ENCODE data around the gene SLFN13.
A peak's percentile ranks its signal among the peaks of the same experiment; 100 is the strongest.

The SLFN13 gene

DNA sequence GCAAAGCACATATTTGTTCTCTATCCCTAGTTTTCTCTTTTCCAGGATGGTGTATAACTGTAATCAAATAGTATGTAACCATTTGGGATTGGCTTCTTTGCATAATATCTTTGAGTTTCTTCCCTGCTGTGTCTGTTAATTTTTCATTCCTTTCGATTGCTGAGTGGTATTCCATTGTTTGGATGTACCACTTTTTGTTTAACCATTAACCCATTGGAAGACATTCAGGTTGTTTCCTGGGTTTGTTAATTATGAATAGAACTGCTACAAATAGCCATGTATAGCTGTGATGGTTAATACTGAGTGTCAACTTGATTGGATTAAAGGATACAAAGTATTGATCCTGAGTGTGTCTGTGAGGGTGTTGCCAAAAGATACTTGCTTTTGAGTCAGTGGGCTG is 4.6 kb upstream of the SLFN13 start:
- no peak for ATAC-seq
- TF ChIP-seq ZNF8 (CRISPR knock-in tag; IDR thresholded peaks at IDR 0.05) (no peak), PPARA (CRISPR knock-in tag; IDR thresholded peaks at IDR 0.05; ENCODE audit: borderline replicate concordance) (no peak), RARB (CRISPR knock-in tag; IDR thresholded peaks at IDR 0.05) (no peak), OSR1 (CRISPR knock-in tag; IDR thresholded peaks at IDR 0.05) (no peak), ZFP3 (CRISPR knock-in tag; IDR thresholded peaks at IDR 0.05) (no peak), ESRRG (CRISPR knock-in tag; IDR thresholded peaks at IDR 0.05) (no peak), ZNF70 (CRISPR knock-in tag; IDR thresholded peaks at IDR 0.05) (no peak), CSDC2 (CRISPR knock-in tag; IDR thresholded peaks at IDR 0.05) (no peak), BACH2 (CRISPR knock-in tag; IDR thresholded peaks at IDR 0.05; ENCODE audit: borderline replicate concordance) (no peak), ZC3H10 (CRISPR knock-in tag; IDR thresholded peaks at IDR 0.05) (no peak), GLIS3 (CRISPR knock-in tag; IDR thresholded peaks at IDR 0.05) (no peak)
- TF ChIP-seq, protein P1, sequence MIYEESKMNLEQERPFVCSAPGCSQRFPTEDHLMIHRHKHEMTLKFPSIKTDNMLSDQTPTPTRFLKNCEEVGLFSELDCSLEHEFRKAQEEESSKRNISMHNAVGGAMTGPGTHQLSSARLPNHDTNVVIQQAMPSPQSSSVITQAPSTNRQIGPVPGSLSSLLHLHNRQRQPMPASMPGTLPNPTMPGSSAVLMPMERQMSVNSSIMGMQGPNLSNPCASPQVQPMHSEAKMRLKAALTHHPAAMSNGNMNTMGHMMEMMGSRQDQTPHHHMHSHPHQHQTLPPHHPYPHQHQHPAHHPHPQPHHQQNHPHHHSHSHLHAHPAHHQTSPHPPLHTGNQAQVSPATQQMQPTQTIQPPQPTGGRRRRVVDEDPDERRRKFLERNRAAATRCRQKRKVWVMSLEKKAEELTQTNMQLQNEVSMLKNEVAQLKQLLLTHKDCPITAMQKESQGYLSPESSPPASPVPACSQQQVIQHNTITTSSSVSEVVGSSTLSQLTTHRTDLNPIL (CRISPR knock-in tag; IDR thresholded peaks at IDR 0.05; ENCODE audit: low read depth) = no peak
- TF ChIP-seq, protein P2, sequence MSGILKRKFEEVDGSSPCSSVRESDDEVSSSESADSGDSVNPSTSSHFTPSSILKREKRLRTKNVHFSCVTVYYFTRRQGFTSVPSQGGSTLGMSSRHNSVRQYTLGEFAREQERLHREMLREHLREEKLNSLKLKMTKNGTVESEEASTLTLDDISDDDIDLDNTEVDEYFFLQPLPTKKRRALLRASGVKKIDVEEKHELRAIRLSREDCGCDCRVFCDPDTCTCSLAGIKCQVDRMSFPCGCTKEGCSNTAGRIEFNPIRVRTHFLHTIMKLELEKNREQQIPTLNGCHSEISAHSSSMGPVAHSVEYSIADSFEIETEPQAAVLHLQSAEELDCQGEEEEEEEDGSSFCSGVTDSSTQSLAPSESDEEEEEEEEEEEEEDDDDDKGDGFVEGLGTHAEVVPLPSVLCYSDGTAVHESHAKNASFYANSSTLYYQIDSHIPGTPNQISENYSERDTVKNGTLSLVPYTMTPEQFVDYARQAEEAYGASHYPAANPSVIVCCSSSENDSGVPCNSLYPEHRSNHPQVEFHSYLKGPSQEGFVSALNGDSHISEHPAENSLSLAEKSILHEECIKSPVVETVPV (CRISPR knock-in tag; IDR thresholded peaks at IDR 0.05) = no peak
- TF ChIP-seq, protein P3, sequence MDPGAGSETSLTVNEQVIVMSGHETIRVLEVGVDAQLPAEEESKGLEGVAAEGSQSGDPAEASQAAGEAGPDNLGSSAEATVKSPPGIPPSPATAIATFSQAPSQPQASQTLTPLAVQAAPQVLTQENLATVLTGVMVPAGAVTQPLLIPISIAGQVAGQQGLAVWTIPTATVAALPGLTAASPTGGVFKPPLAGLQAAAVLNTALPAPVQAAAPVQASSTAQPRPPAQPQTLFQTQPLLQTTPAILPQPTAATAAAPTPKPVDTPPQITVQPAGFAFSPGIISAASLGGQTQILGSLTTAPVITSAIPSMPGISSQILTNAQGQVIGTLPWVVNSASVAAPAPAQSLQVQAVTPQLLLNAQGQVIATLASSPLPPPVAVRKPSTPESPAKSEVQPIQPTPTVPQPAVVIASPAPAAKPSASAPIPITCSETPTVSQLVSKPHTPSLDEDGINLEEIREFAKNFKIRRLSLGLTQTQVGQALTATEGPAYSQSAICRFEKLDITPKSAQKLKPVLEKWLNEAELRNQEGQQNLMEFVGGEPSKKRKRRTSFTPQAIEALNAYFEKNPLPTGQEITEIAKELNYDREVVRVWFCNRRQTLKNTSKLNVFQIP (CRISPR knock-in tag; IDR thresholded peaks at IDR 0.05; ENCODE audit: borderline replicate concordance, low read depth) = no peak
- TF ChIP-seq, protein P4, sequence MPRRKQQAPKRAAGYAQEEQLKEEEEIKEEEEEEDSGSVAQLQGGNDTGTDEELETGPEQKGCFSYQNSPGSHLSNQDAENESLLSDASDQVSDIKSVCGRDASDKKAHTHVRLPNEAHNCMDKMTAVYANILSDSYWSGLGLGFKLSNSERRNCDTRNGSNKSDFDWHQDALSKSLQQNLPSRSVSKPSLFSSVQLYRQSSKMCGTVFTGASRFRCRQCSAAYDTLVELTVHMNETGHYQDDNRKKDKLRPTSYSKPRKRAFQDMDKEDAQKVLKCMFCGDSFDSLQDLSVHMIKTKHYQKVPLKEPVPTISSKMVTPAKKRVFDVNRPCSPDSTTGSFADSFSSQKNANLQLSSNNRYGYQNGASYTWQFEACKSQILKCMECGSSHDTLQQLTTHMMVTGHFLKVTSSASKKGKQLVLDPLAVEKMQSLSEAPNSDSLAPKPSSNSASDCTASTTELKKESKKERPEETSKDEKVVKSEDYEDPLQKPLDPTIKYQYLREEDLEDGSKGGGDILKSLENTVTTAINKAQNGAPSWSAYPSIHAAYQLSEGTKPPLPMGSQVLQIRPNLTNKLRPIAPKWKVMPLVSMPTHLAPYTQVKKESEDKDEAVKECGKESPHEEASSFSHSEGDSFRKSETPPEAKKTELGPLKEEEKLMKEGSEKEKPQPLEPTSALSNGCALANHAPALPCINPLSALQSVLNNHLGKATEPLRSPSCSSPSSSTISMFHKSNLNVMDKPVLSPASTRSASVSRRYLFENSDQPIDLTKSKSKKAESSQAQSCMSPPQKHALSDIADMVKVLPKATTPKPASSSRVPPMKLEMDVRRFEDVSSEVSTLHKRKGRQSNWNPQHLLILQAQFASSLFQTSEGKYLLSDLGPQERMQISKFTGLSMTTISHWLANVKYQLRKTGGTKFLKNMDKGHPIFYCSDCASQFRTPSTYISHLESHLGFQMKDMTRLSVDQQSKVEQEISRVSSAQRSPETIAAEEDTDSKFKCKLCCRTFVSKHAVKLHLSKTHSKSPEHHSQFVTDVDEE (CRISPR knock-in tag; IDR thresholded peaks at IDR 0.05) = no peak
- TF ChIP-seq, protein P5, sequence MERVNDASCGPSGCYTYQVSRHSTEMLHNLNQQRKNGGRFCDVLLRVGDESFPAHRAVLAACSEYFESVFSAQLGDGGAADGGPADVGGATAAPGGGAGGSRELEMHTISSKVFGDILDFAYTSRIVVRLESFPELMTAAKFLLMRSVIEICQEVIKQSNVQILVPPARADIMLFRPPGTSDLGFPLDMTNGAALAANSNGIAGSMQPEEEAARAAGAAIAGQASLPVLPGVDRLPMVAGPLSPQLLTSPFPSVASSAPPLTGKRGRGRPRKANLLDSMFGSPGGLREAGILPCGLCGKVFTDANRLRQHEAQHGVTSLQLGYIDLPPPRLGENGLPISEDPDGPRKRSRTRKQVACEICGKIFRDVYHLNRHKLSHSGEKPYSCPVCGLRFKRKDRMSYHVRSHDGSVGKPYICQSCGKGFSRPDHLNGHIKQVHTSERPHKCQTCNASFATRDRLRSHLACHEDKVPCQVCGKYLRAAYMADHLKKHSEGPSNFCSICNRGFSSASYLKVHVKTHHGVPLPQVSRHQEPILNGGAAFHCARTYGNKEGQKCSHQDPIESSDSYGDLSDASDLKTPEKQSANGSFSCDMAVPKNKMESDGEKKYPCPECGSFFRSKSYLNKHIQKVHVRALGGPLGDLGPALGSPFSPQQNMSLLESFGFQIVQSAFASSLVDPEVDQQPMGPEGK (CRISPR knock-in tag; IDR thresholded peaks at IDR 0.05; ENCODE audit: borderline replicate concordance) = no peak

DNA sequence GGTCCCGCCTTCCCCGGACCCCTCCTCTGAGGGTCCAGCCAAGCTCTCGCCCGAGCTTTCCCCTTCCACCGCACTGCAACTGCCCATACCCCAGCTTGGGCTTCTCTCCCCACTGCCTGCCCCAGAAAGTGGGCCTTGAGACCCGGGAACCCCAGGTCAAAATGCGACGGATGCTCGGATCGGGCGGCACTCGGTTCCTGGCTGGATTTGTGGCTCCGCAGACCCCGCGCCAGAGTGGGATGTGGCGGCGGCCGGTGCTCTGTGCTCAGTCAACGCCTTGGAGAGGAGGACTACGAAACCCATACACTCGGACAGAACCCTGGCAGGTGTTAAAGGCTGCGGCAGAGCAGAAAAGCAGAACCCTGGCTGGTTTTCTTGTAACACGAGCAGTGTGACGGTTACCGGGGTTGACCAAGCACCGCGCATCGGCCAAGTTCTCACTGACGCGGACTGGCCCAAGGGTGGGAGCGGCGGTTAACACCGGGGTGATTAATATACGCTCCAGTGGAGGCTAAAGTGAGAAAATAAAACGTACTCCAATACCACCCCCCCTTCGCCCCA is 885 bp upstream of the SLFN13 start:
- peak; percentile 55 for ATAC-seq
- TF ChIP-seq SNAI2 (CRISPR knock-in tag; IDR thresholded peaks at IDR 0.05) = no peak
- no peak for TF ChIP-seq ZNF565 (CRISPR knock-in tag; conservative IDR thresholded peaks at IDR 0.05; ENCODE audit: low read depth)
- no peak for TF ChIP-seq TCF4 (CRISPR knock-in tag; IDR thresholded peaks at IDR 0.05; ENCODE audit: borderline replicate concordance)
- TF ChIP-seq ZFP3 (CRISPR knock-in tag; IDR thresholded peaks at IDR 0.05) = no peak
- TF ChIP-seq, protein P2 (CRISPR knock-in tag; IDR thresholded peaks at IDR 0.05) = no peak
- TF ChIP-seq ZNF70 (CRISPR knock-in tag; IDR thresholded peaks at IDR 0.05) = no peak
- TF ChIP-seq CSDC2 (CRISPR knock-in tag; IDR thresholded peaks at IDR 0.05) = no peak
- TF ChIP-seq, protein P4 (CRISPR knock-in tag; IDR thresholded peaks at IDR 0.05) = no peak
- TF ChIP-seq RARB (CRISPR knock-in tag; IDR thresholded peaks at IDR 0.05) = no peak
- no peak for TF ChIP-seq PPARA (CRISPR knock-in tag; IDR thresholded peaks at IDR 0.05; ENCODE audit: borderline replicate concordance)
- TF ChIP-seq, protein P5 (CRISPR knock-in tag; IDR thresholded peaks at IDR 0.05; ENCODE audit: borderline replicate concordance) = no peak
- no peak for TF ChIP-seq OSR1 (CRISPR knock-in tag; IDR thresholded peaks at IDR 0.05)
- no peak for TF ChIP-seq GLIS3 (CRISPR knock-in tag; IDR thresholded peaks at IDR 0.05)
- TF ChIP-seq TOX (CRISPR knock-in tag; IDR thresholded peaks at IDR 0.05; ENCODE audit: borderline replicate concordance) = no peak
- TF ChIP-seq ZFP30 (CRISPR knock-in tag; IDR thresholded peaks at IDR 0.05) = no peak
